GM18951 (cell line): ENCODE data around the gene CCDC85A.

ENCODE experiments used
- POLR2A ChIP-seq: IDR thresholded peaks from 4 replicates; pipeline ENCODE4 v1.6.1; 2011; ENCODE audit warnings: mild to moderate bottlenecking; ENCODE audit not compliant: insufficient read length, insufficient read depth; ENCODE audit errors: extremely low read depth
- in situ Hi-C: fragments of 300-500 bp; cut with MboI; formaldehyde crosslinking; loops from one replicate; pipeline ENCODE4 v1.12.0; 2022; ENCODE audit warnings: low sequenced_read_pairs, mixed read lengths, inconsistent platforms; ENCODE audit not compliant: unreplicated experiment

The CCDC85A gene

DNA sequence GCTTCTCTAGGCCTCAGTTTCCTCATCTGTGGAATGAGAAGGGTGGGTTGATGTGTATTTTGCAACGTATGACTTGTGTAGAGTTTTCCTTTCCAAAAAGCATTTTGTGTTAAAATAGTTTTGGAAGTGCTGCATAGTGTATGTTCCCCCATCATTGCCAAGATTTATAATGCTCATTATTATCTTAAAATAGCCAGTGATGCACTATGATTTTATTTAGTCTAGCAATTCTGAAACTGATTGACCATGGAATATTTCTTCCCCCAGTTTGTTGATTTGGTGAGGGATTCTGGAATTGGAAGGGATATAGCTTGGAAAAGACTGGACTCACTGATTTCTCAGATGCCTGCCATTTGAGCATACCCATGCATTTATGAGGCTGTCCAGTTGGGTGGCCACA lies 130.6 kb downstream of the CCDC85A start:
- in situ Hi-C loops: no loop called here
- no peak for TF ChIP-seq POLR2A

DNA sequence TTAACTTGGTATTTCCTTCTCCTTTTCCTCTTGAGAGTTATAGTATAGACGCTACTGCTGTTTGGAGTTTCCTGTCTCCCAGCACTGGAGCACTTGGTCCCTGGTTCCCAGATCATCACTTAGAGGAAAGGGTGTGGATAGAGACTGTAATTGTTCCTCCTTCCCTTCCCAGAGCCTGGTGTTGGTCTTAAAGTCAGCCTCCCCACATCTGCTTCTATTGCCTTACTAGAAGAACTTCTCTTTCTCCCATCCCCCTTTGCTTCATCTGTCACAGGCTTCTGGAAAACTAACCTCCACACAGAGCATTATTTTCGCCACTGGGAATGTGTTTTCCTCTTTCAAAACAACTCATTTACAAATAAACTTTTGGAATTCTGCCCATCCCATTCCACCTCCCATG lies 131.0 kb downstream of the CCDC85A start:
- TF ChIP-seq POLR2A: no peak
- in situ Hi-C loops: no loop called here

DNA sequence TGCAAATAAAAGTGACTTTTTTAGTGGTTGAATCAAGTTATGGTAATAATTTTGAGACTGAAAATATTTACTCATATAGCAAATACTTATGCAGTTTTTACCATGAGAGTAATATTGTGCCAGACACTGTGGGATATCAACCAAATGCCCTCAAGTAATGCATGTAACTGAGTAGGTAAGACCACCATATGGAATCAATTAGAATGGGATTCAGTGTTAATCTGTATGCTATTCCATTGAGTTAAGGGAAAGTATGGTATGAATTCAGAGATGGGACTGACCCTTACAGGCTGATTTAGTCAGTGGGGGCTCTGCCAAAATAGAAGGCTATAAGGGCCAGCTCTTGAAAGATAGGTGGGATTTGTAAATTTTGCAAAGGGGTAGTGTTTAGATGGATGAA lies 131.6 kb downstream of the CCDC85A start:
- TF ChIP-seq POLR2A: no peak
- in situ Hi-C loops: no loop called here

DNA sequence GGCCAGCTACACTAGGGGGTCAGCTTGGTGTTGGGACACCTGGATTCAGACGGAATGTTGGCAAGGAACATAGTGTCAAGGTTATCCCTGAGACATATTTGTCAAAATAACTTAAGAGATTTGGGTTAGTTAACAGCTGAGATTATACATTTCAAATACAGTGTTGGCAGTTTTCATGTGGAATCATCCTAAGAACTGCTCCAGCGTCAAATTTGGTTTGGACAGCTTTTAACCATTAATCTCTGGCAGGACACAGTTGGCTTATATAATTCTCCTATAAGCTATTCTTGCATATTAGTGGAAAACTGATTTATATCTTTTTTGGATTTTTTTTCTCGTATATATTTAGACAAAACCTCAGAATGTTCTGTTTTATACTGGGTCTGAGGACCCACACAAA lies 132.2 kb downstream of the CCDC85A start:
- no peak for TF ChIP-seq POLR2A
- in situ Hi-C loops: no loop called here

DNA sequence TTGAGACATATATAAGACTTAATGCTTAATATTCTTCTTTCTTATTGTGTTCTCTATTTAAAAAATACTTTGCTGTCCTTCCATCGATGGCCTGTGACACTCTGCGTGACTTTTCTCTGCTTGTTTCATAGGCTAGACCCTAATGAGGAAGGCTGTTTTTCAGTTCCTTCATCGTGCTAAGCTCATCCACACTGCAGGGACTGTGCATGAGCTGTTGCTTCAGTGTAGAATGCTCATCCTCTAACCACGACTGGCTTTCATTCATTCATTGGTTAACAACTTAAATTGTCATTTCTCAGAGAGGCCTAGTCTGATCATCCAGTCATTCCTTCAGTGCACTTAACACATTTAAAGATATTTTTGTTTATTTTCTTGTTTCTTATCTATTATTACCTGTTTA lies 134.4 kb downstream of the CCDC85A start:
- TF ChIP-seq POLR2A: no peak
- in situ Hi-C loops: no loop called here

DNA sequence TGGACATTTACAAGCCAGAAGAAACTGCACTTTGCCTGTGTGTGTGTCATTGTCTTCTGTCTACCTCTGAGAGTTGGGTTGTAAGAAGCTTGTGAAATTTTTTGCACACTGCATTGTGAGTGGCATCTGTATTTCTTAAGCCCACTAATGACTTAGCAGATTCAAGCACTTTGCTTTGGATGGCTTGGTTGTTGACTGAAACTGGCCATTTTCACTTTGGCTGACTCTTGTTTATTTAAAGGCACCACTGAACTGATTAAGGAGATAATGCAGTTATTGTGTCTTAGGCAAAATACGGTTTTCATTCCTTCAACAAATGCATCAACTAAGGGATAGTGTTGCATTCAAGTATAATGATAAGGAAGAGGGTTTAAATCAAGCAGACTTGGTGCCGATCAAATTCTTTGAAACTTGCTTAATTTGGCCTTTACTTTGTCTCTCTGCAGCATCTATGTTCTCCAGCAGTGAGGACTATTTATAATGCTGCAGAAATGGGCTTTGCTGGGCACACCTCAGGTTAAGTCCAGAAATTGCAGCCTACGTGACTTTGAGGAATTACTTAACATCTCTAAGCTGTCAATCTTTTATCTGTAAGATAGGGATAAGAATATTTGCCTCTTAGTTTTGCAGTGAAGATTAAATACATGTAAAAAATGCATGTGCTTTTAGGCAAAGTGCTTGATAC lies 142.0 kb downstream of the CCDC85A start:
- in situ Hi-C loops: no loop called here
- TF ChIP-seq POLR2A: no peak

DNA sequence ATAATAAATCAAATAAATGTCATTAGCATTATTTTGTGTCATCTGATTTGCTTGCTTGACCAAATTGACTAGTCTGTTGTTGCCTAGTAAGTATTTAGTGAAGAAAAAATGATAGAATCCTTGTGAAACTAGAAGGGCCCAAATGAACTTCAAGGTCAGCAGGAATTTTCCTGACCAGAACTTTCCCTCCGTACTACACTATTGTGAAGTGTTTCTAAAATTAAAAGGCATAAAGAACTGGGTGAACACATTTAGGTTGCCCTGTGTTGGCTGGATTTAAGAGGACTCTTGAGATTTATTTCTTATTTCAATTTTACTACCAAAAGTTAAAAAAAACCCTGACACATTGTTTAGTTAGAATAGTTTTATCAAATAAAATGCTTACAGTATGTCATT lies 142.6 kb downstream of the CCDC85A start:
- in situ Hi-C loops: no loop called here
- TF ChIP-seq POLR2A: no peak

DNA sequence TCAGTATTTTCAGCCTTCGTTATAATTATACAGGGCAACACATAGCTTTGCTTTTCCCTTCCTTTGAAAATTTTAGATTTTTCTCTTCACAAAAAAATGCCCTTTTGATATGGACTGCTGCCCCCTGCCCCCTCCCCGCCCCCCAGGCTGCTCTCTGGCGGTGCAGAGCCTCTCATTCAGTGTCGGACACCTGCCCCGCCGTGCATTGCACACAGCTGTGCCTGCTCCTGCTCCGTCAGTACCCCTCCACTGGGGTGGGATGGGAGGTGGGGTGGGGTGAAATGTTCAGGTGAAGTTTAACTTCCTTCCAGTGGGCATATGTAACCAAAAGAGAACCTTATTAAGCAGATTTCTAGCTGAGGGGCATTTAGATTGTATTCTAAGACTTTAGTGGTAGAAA lies 148.0 kb downstream of the CCDC85A start:
- no peak for TF ChIP-seq POLR2A
- in situ Hi-C loops: no loop called here

DNA sequence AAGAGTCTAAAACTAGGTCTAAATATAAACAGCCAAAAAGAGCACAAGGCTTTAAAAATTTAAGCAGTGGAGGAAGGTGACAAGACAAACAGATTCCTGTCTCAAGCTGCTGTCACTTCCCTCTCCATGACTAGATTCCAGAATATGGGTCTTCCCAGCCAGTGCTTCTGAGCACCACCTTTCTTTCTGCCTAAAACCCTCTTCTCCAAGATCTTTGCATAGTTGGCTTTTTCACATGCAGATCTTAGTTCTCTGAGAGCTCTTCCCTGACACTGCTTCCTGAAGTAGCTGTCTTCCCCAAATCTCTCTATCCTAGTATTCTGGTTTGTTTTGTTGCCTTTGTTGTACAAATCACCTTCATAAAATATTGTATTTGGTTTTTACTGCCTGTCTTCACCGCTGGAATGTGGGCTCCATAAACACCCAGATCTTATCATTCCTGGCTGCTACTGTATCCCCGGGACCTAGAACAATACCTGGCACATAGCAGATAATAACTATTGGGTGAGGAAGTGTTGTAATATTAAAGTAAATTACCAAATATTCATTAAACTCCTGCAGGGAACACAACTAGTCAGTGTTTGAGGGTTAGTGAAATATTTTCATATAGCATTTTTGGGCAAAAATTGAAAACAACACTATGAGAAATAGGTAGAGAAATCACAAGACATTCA lies 150.2 kb downstream of the CCDC85A start:
- in situ Hi-C loops: no loop called here

DNA sequence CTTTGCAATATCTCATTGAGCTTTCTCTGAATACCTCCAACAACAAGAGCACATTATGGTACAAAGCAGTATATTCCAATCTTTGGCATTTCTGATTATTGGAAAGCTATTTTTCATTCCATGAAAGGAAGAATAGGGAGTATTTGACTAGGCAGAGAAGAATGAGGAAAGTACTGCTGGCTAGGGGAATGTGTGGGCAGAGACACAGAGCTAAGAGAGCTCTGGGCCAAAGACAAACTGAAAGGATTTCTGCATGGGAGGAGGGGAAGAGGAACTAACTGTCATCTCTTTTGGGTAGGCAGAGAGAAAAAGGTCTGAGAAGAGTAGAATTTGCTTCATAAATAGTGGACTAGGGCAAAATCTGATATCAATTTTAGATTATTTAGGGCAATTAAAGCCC lies 150.8 kb downstream of the CCDC85A start:
- in situ Hi-C loops: no loop called here
- TF ChIP-seq POLR2A: no peak

More for the DNA sequence above, 150.2 kb downstream of the CCDC85A start:
- no peak for TF ChIP-seq POLR2A

DNA sequence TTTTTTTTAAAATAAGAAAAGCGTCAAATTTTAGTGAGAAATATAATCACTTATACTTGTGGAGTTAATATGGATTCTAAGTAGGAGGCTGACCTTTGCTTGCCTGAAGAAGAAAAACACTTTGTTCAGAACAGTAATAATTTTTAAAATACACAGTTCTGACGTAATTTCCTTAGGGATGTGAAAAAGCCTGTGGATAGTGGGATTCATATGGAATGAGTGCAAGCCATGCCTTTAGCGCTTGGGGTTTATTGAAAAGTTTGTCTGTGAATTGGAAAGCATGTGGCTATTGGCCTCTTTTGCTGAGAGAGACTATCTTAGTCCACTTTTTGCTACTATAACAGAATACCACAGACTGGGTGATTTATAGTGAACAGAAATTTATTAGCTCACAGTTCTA lies 151.3 kb downstream of the CCDC85A start:
- in situ Hi-C loops: no loop called here
- no peak for TF ChIP-seq POLR2A

DNA sequence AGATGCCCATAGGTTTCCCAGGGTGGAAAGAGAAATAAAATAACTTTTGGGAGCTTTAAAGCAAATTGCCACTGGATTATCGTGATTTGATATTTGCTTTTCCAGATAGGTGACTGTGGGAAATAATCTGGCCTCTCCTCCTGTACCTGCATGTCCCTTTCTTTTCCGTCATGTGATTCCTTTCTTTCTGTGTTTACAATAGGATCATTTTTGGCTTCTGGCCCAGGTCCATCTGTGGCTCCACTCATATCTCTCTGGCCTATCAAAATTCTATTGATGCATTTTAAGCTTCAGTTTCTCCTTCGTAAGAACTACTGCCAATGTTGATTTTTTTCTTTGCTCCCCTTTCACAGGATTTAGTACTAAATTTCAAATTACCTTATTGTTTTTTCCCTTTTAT lies 153.6 kb downstream of the CCDC85A start:
- TF ChIP-seq POLR2A: no peak
- in situ Hi-C loops: no loop called here

DNA sequence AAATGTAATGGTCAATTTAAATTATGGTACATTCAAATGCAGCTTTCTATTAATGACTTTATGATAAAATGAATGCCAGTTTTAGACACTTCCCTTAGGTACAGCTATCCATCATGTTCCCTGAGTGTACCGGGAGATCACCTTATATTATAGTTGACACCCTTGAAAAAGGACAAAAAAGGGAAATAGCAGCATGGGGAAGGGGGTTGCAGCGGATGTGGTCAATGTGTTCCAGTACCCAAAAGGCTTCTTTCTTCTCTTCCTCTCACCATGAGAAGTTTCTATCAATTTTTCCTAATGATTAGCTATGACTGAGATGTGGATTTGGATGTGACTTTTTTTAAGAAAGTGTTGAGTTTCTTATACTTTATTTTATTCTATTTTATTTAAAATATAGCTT lies 154.4 kb downstream of the CCDC85A start:
- in situ Hi-C loops: no loop called here
- no peak for TF ChIP-seq POLR2A

DNA sequence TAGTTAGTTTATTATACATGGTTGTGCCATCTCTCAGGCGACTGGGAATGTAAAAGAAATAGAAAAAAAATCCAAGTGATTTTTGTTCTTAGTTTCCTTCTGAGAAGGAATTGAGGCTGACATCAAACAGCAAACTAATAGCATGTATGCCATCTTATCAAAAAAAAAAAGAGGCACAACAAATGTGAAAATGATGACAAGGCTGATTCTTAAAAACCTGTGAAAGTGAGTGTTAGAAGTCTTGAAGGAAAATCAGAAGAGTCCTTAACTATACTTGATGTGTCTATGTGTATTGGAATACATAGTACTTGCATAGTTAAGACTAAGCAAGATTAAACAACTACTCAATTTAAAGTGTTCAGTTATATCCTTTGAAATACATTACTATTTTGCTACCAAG lies 161.0 kb downstream of the CCDC85A start:
- in situ Hi-C loops: no loop called here
- TF ChIP-seq POLR2A: no peak

DNA sequence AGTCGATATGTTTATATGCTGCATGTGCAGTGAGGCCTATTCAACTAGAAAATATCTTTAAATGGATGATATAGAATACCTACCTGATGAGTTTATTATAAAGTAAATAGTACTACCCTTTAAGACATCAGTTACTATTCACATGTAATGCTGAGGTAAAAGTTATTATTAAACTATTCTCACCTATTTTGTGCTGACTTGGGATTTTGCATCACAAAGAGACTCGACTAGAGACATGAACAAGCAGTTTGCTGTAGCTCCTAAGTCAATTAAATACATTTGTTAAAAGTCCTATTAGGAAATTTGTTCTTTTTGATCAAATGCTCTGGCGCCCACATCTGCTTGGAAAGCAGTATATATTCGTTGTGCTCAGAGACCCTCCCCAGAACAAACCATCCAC lies 164.1 kb downstream of the CCDC85A start:
- TF ChIP-seq POLR2A: no peak
- in situ Hi-C loops: no loop called here
